HG02981 (cell line): Measurements from ENCODE around the gene CEP85L.
A peak's percentile ranks its signal among the peaks of the same experiment; 100 is the strongest.

Experiments used
- ATAC-seq: cut with Tn5 transposase; IDR thresholded peaks from one replicate; pipeline ENCODE4 v1.9.1; 2021; ENCODE audit warnings: mild to moderate bottlenecking, moderate library complexity; ENCODE audit not compliant: unreplicated experiment

Gene CEP85L

DNA sequence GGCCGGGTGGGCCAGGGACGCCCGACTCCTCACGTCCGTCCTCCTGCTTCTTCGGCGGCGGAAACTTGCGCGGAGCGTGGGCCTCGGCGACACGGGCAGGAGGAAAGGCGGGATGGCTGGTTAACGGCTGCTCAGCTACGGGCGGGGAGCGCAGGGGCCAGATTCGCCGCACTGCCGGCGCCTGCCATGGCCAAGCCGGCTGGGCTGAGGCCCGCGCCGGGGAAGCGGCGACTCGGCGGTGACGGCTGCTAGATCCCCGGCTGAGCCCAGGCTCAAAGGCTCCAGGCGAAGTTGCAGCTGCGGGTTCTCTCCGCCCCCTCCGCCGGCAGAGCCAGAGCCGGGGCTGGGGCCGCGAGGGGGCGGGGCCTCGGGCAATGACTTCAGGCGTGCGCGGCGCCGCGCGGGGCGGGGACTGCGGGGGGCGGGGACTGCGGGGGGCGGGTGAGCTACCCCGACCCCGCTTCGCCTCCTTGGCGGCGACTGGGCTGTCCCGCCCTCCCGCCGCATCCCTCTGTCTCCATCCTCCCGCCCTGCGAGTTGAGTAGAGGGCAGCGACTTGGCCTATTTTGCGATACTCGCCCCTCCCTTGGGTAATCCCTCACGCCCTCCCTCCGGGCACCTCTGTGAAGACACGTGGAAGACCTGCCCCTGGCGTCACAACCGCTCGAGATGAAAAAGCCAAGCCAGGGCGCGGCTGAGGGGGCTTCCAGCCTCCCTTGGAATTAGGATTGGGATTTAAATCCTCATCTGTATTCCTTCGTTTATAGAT, at the start of gene CEP85L:
Gene CEP85L, minus strand, starts transcription at position 310 of the 769 bp plus-strand sequence. CDS start 322 bp downstream, outside the sequence.
- ATAC-seq, result peak; percentile 86

GRCh38 chr6:118700531-118700930, 49.1 kb upstream of the CEP85L start:
- no peak for ATAC-seq

DNA sequence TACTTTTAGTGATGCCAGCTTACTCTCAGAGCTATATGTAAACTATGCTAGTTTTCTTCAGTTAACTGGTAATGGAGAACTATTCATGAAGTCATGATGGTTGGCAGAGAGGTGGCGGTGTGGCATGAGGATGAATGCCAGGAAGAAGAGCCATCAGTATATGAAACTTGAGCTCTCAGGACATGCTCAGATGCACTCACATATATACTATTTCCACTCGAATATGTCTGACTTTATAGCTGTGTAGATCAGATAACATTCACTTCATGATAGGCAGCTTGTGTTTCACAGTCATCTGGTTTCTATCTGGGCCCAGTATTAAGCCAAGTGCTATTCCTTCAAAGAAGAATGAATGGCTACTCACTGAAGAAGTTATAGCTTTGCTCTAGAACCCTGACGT, 46.2 kb upstream of the CEP85L start:
- ATAC-seq, result no peak

- ATAC-seq, result no peak
Observed at GRCh38 chr6:118696271-118696670, 44.9 kb upstream of the CEP85L start.

DNA sequence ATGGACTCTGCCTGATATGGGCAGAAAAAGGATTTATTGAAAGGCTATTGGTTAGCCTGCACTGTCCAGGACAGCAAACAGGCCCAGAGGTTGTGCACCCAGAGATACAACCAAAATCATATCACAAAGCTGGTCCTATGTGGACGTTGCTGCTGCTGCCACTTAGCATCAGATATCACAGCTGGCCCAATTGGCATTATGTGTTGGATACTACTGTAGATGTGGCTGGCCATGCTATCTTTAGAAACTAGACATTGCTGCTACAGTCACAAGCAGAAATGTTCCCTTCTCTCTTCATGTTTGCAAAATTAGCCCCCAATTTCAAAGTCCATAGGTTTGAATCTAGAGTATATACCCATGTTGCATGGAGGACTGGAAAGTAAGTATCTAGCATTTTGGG, 42.2 kb upstream of the CEP85L start:
- no peak for ATAC-seq

- no peak for ATAC-seq
Observed at GRCh38 chr6:118685823-118686449, 34.5 kb upstream of the CEP85L start.

- ATAC-seq, result peak; percentile 55
Observed at GRCh38 chr6:118683881-118684872, 32.8 kb upstream of the CEP85L start.

DNA sequence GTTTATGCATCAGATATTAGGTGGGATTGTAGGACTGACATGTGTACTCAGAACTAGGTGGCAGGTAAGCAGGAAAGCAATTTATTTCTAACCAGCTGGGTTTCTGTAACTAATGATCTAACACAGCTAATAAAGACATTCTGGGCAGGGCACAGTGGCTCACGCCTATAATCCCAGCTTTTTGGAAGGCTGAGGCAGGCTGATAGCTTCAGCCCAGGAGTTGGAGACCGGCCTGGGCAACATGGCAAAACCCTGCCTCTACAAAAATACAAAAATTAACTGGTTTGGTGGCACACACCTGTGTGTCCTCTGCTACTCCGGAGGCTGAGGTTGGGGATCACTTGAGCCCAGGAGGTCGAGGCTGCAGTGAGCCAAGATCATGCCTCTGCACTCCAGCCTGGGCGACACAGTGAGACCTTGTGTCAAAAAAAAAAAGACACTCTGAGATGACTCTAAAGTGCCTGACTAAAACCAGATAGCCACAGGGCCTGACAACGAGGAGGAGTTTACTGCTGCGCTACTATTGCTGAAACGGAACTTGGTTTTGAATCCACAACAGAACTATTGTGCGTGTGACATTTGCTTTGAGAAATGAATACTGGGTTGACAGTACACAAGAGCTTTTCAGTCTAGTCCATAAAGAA, 29.2 kb upstream of the CEP85L start:
- no peak for ATAC-seq

DNA sequence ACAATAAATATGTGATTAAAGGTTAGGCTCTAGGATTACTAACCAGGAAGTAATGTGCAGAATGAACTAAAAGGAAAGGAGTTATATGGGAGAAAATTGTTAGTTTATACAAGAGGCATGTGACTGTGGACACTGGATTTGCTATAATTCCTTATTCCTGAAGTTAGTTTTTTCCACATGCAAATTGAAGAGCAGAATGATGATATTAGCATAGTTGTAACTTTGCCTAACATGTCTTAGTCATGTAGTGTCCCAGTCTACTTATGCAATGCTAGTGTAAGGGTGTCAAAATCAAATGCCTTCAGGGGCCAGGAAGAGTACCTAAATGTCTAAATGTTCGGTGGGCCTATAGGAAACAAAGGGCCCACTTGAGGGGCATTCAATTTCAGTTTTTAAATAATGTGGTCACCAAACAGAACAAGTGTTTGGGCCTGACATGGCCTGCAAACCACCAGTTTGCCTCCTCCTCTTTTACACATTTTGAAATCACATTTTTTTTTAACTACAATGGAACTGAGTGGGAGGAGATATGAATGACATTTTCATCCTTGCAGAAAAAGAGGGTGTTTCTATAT, 28.0 kb upstream of the CEP85L start:
- ATAC-seq, result no peak

DNA sequence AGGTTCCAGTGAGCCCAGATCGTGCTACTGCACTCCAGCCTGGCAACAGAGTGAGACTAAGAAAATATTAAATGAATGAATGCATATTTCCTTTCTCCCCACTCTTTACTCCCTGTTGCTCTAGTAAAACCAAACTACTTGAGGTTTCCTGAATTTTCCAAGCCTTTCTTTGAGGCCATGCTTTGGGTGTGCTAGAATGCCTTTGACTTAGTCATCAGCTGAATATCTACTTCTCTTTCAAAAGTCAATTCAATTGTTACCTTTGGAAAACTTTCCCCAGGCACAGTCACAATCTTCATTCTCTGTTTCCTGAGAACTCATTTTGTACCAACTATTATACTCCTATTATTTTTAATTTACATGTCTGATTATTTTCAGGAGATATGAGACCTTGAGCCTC, 27.5 kb upstream of the CEP85L start:
- ATAC-seq, result no peak

DNA sequence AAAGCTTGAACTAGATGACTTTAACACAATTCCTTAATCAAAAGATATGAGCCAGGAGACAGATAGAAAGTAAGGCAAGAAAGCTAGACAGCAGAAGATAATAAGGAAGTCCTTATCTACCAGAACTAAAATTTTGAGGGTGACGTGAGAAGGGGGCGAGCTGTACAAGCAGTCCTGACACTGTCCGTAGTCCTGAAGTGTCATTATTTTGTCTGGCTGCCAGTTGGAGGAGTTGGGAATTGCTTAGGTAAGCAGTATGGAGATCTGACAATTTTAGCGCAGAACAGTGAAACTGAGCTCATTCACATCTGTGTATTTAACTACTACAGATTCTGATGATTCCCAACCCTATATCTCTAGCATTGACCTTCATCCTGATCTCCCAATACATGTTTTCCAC, 25.8 kb upstream of the CEP85L start:
- ATAC-seq, result no peak

GRCh38 chr6:118675225-118675624, 23.8 kb upstream of the CEP85L start:
- no peak for ATAC-seq

GRCh38 chr6:118674772-118675171, 23.4 kb upstream of the CEP85L start:
- ATAC-seq, result no peak

DNA sequence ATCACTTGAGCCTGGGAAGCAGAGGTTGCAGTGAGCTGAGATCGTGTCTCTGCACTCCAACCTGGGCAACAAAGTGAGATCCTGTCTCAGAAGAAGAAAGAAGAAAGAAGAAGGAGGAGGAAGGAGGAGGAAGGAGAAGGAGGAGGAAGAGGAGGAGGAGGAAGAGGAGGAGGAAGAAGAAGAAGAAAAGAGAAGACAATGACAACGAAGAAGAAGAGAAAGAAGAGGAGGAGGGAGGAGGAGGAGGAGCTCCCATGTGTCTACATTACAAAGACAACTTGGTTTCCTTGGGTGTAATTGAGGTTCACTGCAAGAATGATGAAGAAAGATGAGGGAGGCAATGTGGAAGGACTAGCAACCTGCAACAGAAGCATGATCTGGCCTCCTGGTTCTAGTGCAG, 21.3 kb upstream of the CEP85L start:
- ATAC-seq, result no peak

- no peak for ATAC-seq
Observed at GRCh38 chr6:118669561-118669960, 18.2 kb upstream of the CEP85L start.

GRCh38 chr6:118668761-118669385, 17.5 kb upstream of the CEP85L start:
- ATAC-seq, result no peak

- ATAC-seq, result no peak
Observed at GRCh38 chr6:118667988-118668387, 16.6 kb upstream of the CEP85L start.

DNA sequence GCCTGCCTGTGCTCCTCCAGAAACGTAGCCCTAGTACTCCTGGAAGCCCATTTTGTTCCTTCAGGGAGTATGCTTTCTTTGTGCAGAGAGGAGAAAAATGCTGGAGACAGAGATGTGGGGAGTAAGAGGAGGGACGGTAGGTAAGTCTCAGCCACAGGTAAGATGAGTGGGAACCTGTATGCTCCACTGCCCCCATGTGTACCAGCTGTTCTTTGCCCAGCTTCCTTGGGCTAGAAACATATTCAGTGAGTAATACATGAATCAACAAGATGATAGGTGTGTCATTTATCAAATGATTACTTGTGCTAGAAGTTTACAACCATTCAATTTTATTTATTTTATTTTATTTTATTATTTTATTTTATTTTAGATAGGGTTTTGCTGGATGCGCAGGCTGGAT, 13.6 kb upstream of the CEP85L start:
- ATAC-seq, result peak; percentile 41

DNA sequence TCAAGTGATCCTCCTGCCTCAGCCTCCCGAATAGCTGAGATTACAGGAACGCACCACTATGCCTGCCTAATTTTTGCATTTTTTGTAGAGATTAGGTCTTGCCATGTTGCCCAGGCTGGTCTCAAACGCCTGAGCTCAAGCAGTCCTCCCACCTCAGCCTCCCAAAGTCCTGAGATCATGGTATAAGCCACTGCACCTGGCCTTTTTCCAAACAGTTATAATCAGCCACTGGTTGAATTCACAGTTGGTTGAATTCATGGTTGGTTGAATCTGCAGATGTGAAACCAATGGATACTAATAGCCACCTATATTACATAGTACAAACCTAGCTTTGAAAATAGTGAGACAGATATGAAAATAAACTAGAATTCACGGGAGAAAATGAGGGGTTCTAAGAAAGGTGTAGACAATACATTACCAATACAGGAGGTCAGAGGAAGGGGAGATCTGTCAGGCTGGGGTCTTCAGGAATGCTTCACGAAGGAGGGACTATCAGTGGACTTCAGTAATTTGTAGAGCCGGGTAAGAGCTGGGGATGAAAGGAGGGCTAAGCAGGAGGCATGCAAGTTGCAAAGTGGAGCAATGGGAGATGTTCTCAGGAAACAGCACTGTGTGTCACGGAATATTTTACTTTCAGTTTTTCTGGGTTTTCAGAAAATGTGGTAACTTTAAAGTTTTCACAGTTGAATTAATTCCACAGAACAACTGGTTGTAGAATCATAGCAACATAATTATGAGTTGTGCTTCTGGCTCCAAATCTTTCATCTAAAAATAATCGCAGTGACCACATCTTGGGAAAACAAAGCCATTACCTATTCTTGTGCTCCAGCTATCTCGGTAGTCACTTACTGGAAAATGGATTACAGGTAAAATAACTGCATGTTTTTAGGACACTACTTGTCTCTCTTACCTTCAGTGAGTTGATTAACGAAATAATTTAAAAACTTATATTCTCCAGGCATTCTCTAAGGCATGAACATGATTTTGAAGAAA, 12.9 kb upstream of the CEP85L start:
- no peak for ATAC-seq
